Measurements from ENCODE around the gene PNO1.
"Not testable (repeated sequence)": the region's sequence is repeated elsewhere in the genome, so short reads cannot be mapped to it uniquely, and the experiment has no call there.

PNO1 gene

DNA sequence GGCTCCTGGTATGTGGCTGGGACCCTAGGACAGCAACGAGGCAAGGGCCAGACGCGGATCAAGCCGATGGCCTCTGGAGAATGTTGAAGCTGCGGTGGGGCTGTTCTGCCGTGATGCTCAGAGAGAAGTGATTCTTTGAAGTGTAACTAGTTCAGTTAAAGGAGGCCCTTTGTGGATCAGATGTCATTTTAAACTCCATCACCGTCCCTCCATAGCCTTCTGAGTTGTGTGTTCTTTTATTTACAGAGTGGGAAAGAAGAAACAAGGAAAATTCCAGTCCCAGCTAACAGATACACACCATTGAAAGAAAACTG, 403 bp downstream of the PNO1 start:
- no peak for DNase-seq

DNA sequence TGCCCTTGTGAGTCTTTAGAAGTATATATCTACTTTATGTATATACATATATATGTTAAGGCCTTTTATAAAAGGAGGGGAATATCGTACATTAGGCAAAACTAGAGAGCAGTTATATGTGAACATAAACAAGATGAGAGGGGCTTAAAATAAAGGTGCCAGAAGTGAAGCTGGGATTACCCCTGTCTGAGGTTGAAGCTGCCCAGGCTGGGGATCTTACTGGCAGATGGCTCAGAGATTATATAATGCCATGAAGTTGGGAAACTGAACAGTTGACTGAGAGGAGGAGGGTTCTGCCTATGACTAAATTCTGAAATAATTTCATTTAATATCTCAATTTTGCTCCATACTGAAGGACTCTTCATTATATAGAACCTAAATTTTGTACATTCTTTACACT, 6.0 kb downstream of the PNO1 start:
- no peak for DNase-seq

DNA sequence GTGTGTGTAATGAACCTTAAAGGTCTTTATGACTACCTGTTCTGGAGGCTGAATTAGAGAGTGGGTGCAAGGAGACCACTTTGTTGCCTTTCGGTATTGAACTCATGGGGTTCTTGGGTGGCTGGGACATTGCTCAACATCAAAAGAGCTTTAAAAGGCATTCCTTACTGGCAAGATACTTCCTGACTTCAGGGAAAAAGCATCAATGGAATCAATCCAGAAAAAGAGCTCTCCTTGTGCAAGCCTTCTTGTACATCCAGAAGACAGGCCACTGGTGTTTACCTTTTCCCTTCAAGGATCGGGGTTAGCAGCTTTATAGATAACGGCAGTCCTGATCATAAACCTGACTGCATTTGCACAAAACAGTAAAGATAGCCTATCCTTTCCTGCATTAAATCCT, 9.5 kb downstream of the PNO1 start:
- no peak for DNase-seq

DNA sequence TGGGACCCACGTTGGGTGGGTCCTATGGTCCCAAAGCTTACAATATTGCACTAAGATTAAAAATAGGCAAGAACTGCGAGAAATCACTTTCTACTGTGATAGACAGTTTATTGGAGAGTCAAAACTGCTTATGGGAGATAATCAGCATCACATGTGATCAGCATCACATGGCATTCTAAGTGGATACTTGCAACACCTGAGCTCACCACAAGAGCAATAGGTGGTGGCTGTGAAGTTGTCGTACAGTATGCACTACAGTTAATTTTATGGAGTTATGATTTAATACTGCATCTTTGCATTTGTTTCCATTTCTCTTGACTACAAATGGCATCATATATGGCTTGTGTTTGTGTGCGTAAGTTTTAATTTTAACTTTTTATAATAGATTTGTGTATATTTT, 11.6 kb downstream of the PNO1 start:
- no peak for DNase-seq

DNA sequence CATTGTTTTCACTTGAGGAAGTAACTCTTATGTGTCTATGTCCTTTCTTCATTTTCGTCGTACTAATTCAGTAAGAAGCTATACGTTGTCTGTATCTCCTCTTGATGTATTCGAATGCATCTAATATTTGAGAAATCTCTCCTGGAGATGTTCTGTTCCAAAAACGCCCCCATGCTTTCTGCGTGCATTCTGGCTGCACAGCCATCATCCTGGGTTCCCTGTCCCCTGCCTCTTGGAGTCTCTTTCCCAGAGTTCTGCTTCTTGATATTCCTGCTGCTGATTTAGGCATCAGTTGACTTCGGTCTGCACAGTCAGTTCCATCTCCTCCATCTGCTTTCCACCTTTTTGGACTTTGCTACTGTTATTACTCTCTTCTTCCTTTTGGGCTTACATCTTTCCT, 13.5 kb downstream of the PNO1 start:
- DNase-seq: no peak

DNA sequence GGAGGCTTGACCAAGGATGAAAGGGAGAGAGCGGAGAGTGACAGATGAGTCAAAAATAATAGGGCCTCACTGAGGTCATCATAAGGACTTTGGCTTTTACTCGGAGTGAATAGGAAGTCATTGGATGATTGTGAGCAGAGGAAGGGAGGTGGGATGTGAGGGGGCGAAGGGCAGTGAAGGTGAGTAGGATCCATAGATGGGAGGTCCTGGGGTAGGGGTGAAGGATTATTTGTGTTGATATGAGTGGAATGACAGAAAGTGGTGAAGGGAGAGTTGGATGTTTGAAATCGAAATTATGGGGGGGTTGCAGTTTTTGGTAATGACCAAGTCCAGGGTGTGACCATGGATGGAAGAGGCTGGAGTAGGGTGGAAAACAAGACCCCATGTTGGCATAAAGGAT, 14.0 kb downstream of the PNO1 start:
- no peak for DNase-seq

DNA sequence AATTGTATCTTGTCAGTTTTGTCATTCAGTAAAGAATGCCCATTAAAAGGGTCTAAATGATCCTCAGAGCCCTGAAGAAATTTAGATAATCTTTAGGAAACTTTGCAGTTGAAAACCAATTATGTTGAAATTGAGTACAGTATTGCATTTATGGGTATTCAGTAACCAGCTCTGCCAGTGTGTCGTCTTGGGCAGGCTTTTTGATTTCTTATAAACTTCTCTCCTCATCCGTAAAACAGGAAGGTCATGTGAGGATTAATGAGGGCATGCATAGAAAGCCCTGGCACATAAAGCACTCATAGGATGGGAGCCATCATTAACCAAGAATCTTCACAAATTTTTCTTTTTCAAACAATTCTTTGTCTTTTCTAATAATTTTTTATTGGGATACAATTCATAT, 14.8 kb downstream of the PNO1 start:
- DNase-seq: no peak

DNA sequence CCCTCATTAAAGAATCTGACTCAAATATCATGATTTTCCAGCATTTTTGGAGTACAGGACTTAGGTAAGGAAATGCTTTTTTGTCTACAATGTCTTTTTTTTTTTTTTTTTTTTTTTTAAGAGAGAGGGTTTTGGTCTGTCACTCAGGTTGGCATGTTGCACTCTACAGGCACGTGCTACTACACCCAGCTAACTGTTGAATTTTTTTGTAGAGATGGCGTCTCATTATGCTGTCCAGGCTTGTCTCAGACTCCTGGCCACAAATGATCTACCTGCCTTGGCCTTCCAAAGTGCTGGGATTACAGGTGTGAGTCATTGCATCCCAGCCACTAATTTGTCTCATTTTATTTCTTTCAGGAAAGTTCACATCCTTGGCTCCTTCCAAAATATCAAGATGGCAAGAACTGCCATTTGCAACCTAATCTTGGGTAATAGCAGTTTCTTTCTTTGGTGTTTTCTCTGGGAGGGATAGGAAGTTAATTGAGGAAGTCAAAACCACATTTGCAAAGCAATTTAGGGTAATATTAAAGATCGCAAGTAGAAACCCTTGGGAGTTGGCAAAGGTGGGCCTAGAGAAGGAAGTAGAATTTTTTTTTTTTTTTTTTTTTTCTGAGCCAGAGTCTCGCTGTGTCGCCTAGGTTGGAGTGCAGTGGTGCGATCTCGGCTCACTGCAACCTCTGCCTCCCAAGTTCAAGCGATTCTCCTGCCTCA, 15.5 kb downstream of the PNO1 start:
- no peak for DNase-seq

DNA sequence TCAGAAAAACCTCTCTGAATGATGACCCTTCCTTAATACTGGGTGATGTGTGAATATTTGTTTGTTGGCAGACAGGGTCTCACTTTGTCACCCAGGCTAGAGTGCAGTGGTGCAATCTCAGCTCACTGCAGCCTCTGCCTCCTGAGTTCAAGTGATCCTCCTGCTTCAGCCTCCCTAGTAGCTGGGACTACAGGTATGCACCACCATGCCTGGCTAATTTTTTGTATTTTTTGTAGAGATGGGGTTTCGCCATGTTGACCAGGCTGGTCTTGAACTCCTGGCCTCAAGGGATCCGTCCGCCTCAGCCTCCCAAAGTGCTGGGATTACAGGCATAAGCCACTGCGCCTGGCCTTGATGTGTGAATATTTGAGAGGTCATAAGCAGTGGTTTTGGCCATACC, 17.5 kb downstream of the PNO1 start:
- DNase-seq: not testable (repeated sequence)

DNA sequence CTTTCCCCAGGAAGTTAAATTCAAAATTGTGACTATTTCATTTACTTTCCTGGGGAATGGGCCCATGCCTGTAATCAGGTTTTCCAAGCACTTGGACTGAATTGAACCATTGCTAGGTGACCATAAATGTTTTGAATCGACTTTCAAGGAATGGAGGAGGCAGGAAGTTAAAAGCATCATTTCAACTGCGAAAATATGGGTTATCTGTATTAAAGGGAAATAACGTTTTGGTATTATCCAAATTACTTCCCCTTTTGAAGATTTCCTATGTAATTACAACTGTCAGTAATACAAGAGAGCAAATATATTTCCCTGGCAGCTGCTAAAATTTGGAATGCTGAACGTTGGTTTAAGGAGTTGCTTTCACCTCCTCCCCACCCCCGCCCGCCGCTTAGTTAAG, 19.0 kb downstream of the PNO1 start:
- DNase-seq: no peak

DNA sequence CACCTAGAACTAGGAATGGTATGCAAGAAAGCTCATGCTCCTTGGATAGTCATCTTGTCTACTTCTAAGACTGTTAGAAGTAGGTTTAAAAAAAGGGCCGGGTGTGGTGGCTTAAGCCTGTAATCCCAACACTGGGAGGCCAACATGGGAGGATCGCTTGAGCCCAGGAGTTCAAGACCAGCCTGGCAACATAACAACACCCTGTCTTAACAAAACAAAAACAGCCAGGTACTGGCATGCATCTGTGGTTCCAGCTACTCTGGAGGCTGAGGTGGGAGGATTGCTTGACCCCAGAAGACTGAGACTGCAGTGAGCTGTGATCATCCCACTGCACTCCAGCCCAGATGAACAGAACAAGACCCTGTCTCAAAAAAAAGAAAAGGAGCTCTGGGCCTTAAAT, 19.9 kb downstream of the PNO1 start:
- DNase-seq: no peak

DNA sequence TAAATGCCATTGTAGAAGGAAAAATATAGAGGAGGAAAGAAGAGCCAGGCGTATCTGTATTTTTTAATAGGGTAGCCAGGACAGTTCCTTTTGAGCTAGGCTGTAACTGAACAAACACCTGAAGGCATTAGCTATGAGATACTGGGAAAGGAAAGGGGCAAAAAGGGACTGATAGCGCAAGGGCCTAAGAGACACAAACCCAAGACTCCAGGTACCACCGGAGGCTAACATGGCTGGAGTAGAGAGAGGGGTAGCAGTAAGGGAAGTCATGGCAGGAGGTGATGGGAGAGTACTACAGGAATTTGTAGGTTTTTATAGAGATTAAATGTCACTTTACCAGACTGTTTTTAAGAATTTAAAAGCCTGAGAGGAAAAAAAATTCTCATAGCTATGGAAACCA, 20.7 kb downstream of the PNO1 start:
- no peak for DNase-seq

DNA sequence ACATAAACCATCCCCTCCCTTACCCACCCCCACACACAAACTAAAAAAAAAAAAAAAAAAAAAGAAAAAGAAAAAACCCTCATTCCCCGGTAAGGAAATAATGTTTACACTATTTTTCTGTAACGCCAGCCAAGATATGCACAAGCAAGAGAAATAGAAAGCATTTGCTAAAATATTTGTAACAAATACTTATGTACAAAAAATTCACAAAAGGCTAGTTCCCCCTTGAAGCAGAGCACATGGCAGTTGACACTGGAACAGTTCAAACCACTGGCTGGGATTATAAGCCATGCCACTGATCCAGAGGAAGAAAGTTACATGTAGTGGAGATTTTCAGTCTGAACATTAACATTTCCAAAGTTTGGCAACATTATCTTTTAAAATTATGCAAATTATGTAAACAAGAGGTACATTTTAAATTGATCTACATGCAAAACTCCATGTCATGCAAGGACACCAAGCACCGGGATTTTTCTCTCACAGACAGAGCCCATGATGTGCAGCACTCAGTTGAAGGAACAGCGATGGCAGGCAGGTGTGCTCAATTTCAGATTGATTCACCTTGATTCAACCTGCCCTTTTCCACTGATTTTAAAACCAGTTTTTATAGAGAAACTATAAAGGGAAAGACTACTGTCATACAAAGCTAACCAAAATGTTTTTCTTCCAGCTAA, 21.4 kb downstream of the PNO1 start:
- no peak for DNase-seq

DNA sequence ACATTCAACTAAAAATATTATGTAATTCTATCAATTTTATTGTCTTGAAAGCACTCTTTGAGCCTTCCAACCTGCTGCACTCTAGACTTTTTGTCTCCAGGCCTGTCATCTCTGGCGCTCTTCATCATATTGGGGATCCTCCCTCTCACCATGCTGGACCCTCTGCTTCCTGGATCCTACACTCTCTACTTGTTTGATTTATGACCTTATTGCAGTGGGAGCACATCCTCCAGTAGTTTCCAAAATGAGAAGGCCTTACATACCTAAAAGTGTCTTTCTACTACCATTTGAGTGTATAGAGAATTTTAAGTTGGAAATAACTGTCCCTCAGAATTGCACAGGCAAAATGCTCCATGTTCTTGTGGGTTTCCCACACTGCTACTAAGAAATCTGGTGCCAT, 25.2 kb downstream of the PNO1 start:
- DNase-seq: no peak

DNA sequence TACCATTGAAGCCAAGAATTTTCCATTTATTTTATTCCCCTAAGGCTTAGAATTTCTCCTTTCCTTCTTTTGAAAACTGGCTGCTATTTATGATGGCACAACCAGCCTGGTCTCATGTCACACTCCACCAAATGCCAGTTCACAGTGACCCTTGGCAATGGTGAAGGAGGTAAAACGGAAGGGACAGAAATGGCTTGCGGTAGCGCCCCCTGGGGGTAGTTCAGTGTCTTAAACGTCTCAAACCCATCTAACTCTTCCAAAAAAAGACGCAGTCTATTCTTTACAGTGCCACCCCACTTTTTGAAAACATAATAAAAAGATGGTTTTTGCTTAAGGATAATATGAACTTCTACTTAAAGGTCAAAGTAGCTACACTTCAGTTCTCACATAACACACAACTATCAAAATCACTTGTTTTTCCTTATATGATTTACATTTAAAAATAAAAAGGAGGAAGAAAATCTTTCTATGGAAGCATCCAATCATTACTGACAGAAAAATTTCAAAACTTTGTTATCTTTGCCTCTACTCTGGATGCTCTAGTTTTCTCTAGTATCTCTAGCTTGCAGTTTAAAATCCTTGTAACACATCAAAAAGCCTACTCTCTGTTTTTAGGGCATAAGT, 28.0 kb downstream of the PNO1 start:
- DNase-seq: peak; percentile 62

DNA sequence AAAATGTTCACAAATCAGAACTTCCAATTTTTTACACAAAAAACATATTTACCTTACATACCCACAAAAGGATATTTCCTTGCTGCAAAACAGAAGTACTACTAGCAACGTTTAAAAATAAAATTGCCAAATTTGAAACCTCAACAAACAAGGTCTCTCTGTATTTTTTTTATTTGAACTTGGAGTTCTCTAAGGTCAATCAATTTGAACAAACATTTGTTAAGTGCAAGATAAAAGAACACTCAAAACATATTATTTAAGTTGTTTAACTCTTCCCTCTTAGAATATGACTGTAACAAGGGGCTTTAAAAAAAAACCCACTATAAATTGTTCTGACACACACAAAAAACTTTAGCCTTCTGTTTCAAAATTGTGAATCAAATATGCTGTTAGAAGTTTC, 29.6 kb downstream of the PNO1 start:
- no peak for DNase-seq

DNA sequence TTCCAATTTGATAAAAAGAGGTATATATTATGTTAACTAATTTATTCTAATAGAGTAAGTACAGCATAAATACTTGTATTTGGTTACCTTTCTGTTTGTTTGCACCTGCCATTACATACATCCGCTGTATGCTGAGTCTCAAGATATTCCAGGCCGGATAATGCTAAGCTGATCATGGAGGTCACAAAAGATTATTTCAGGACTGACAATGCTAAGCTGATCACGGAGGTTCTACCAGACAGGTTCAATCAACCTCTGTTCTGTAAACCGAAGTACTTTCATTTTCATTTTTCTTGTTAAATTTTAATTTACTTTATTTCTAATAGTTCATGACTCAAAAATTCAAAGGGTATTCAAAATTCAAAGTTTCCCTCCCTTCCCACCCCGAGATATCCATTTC, 31.1 kb downstream of the PNO1 start:
- DNase-seq: no peak

DNA sequence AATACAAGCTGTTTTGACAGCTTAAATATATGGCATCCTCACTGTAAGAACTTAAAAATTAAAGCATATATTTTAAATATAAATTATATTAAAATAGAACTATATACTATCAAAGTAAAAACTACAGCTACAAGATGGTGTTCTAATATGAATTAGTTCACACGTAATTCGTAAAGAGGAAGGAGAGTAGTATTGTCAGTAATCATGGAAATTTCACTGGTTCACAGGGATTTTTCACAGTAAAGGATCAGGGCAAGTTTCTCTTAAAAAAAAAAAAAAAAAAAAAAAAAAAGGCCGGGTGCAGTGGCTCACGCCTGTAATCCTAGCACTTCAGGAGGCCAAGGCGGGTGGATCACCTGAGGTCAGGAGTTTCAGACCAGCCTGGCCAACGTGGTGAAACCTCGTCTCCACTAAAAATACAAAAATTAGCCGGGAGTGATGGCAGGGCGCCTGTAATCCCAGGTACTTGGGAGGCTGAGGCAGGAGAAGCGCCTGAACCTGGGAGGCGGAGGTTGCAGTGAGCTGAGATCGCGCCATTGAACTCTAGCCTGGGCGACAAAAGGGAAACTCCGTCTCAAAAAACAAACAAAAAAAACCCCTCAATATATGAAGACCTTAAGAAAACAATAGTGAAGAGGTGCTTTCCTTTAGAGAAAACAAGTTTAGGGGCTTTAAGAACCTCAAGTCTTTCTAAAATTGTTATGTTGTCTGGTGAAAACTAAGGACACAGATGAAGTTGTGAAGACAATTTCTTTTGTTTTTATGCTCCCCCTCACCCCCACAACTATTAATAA, 32.5 kb downstream of the PNO1 start:
- DNase-seq: no peak

DNA sequence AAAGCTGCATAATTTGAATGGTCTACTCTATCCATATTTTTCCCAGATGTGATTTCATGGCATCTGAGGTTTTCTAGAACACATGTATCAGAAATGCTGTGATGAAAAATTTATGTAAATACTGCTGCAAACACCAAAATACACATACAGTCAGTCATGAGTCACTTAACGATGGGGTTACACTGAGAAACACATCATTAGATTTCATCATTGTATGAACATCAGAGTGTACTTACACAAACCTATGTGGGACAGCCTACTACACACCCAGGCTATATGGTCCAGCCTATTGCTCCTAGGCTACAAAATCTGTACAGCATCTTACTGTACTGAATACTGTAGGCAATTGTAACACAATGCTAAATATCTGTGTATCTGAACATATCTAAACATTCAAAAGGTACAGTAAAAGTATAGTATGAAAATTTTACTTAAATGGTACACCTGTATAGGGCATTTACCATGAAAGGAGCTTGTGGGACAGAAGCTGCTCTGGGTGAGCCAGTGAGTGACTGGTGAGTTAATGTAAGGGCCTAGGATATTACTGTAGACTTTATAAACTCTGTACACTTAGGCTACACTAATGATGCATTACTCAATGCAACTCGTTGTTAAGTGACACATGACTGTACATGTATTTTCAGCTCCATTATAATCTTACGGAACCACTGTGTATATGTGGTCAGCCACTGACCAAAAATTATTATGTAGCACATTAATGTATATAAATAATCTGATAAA, 33.5 kb downstream of the PNO1 start:
- peak; percentile 18 for DNase-seq

DNA sequence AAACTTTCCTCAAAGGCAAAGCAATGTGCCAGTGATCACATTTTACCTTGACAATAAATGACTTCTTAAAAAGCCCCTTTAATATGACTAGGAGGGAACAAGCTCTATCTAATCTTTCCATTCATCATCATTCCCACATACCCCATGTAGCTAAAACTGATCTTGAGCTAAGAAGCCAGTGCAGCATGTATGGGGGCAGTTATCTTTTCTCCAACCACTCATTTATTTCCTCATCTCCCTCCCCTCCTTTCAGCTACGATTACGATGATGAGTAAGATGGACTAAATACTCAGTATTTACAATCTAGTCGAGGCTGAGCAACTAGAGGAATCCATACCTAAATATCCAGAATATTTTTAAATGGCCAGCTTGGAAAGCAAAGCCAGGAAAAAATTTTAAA, 35.5 kb downstream of the PNO1 start:
- no peak for DNase-seq

DNA sequence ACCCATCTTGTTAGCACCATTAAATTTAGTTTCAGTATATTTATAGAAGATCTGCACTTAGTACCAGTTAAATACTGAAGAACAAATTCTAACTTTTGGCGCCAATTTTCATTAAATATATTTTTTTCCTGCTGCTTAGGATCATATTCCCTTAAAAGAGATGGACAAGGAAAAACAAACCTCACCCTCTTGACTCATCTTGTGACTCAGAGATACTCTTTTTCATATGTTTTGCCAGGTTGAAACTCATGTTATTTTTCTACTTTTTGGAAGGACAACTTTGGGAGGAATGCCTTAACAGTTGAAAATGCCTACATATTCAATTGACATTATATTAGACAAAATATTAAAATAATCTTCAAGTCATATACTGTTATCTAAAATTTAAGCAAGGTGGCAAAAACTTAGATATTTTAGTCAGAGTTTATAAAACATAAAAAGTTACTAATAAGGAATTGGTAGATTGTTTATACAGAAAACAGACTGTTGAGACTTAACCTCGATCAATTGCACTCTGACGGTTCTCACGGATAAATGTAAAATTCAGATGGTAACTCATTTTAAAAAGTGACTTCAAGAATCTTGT, 36.2 kb downstream of the PNO1 start:
- DNase-seq: no peak

DNA sequence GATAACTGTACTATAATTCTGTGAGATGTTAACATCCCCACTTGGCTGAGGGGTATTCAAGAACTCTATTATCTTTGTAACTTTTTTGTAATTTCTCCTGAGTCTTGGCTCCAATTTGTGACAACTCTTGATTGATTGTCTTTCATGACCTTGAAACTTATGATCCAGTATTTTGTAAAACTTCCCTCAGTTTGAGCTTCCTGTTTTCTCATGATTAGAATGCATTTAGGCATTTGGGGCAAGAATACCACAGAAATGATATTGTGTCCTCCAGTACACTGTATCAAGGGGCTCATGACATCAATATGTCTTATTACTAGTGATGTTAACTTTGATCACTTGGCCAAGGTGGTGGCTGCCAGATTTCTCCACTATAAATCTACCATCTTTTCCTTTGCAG, 37.4 kb downstream of the PNO1 start:
- no peak for DNase-seq

Data from activated CD4-positive, alpha-beta T cell treated with anti-CD3 and anti-CD28 coated beads, Interleukin-2, amount 50 U/mL, for 16 hours (primary cell).